ENCODE data around the gene SHANK3.

The SHANK3 gene

GRCh38 chr22:50675553-50676179, 3.0 kb downstream of the SHANK3 start (continued):
- TF ChIP-seq ZNF521 (tag by site-specific recombination; IDR thresholded peaks at IDR 0.05): no peak
- no peak for TF ChIP-seq ZNF350 (tag by site-specific recombination; IDR thresholded peaks at IDR 0.05)
- TF ChIP-seq ZNF335 (tag by site-specific recombination; conservative IDR thresholded peaks at IDR 0.05): no peak

DNA sequence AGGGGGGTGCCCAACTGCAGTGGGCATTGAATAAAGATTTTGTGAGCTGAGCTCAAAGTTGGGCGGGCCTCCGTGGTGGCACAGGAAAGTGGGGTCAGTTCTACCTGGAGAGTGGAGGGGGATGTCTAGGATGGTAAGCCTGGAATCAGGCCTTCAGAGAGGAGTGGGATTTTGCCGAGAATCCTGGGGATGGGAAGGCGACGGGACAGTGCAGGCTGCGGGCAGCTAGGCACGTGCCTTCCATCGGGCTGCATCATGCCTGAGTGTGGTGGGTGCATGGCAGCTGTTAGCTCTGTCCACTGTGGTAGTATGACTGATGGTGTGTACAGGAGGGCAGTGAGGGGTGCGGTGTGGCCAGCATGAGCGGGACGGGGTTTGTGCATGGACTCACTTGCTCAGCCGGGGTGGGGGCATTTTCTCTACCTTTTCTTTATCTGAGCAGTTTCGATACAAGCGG, 3.6 kb downstream of the SHANK3 start:
- Histone ChIP-seq H3K27ac (ENCODE audit: extremely low read depth, low read depth, low read length) (no peak overlapping the region), H3K9me3 (ENCODE audit: control insufficient read depth, insufficient read depth, low read depth, low read length) (no peaks in the 10 kb centered on the region), H3K4me1 (ENCODE audit: control insufficient read depth, insufficient read depth, low read length) (no peaks in the 10 kb centered on the region), H3K36me3 (ENCODE audit: control insufficient read depth in 2 of 2, insufficient read depth in 1 of 2, low read length in 2 of 2) (no peaks in the 10 kb centered on the region), H3K4me3 (ENCODE audit: low read depth, low read length) (no peak overlapping the region)
- ChIA-PET CTCF (no interaction called here), POLR2A (no interaction called here)
- TF ChIP-seq ZNF544 (tag by site-specific recombination; IDR thresholded peaks at IDR 0.05) (no peak), ZNF324 (tag by site-specific recombination; IDR thresholded peaks at IDR 0.05) (no peak), TRIM28 (IDR thresholded peaks at IDR 0.05; ENCODE audit: borderline replicate concordance, low read length) (no peak), ZNF747 (tag by site-specific recombination; IDR thresholded peaks at IDR 0.05) (no peak), ZNF48 (tag by site-specific recombination; IDR thresholded peaks at IDR 0.05) (no peak), ZNF16 (tag by site-specific recombination; IDR thresholded peaks at IDR 0.05; ENCODE audit: low read depth) (no peak), ZNF248 (tag by site-specific recombination; IDR thresholded peaks at IDR 0.05) (no peak)

DNA sequence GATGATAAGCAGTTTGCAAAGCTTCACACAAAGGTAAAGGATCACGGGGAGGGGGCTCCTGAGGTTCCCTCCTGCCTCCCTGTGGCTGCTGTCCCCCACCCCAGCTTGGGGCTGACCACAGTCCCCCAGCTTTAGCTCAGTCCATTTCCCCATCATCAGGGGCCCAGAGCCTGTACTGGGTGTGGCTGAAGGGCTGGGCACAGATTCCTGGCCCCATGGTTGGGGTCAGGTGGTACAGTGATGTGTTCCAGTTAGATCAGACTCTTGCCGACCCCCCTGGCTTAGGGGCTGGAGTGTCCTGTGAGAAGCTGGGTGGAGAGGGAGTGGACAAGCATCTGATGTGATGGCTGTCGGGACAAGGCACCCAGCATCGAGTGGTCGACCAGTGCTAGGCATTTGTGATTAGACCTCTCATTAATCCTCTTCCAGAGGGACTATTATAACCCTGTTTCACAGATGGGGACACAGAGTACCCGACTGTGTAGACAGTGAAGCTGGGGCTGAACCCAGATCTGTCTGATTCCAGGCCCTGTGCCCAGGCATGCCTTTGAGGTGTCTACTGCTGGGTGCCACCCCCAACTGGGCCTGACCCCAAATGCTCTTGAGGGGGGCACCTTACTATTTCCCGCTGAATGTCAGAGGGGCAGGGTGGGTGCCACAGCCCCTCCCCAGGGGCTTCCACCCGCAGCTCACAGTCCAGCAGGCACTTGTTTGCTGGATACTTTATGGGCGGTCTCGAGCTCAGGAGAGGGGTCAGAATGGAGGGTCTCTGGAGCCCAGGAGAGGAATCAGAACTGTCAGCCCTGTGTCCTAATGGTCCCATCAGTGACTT, 4.3 kb downstream of the SHANK3 start:
- POLR2A ChIA-PET: no interaction called here
- Histone ChIP-seq H3K36me3 (ENCODE audit: control insufficient read depth in 2 of 2, insufficient read depth in 1 of 2, low read length in 2 of 2) (no peaks in the 10 kb centered on the region), H3K27ac (ENCODE audit: extremely low read depth, low read depth, low read length) (no peak overlapping the region), H3K4me1 (ENCODE audit: control insufficient read depth, insufficient read depth, low read length) (no peaks in the 10 kb centered on the region), H3K9me3 (ENCODE audit: control insufficient read depth, insufficient read depth, low read depth, low read length) (no peaks in the 10 kb centered on the region), H3K4me3 (ENCODE audit: low read depth, low read length) (no peak overlapping the region)
- CTCF ChIA-PET: interaction anchor here (0.8 kb wide), 1 partner anchor 56 kb away, joined by 6 read pairs; no protein-coding TSS in a partner anchor
- TF ChIP-seq, protein P1, sequence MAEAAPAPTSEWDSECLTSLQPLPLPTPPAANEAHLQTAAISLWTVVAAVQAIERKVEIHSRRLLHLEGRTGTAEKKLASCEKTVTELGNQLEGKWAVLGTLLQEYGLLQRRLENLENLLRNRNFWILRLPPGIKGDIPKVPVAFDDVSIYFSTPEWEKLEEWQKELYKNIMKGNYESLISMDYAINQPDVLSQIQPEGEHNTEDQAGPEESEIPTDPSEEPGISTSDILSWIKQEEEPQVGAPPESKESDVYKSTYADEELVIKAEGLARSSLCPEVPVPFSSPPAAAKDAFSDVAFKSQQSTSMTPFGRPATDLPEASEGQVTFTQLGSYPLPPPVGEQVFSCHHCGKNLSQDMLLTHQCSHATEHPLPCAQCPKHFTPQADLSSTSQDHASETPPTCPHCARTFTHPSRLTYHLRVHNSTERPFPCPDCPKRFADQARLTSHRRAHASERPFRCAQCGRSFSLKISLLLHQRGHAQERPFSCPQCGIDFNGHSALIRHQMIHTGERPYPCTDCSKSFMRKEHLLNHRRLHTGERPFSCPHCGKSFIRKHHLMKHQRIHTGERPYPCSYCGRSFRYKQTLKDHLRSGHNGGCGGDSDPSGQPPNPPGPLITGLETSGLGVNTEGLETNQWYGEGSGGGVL (tag by site-specific recombination; IDR thresholded peaks at IDR 0.05): no peak
- no peak for TF ChIP-seq AEBP2 (tag by site-specific recombination; IDR thresholded peaks at IDR 0.05; ENCODE audit: borderline replicate concordance)
- TF ChIP-seq RBAK (tag by site-specific recombination; IDR thresholded peaks at IDR 0.05): no peak
- no peak for TF ChIP-seq ZNF146 (tag by site-specific recombination; IDR thresholded peaks at IDR 0.05)
- TF ChIP-seq SCRT2 (tag by site-specific recombination; IDR thresholded peaks at IDR 0.05): no peak
- TF ChIP-seq ZNF701 (tag by site-specific recombination; IDR thresholded peaks at IDR 0.05): no peak
- TF ChIP-seq ZBTB11 (tag by site-specific recombination; conservative IDR thresholded peaks at IDR 0.05; ENCODE audit: low read depth): no peak
- no peak for TF ChIP-seq PRDM10 (tag by site-specific recombination; IDR thresholded peaks at IDR 0.05)
- TF ChIP-seq PRDM1 (tag by site-specific recombination; IDR thresholded peaks at IDR 0.05): no peak
- no peak for TF ChIP-seq ZFHX2 (tag by site-specific recombination; conservative IDR thresholded peaks at IDR 0.05)
- TF ChIP-seq ZNF121 (tag by site-specific recombination; IDR thresholded peaks at IDR 0.05): no peak
